Neural cell (in vitro differentiated cells): ENCODE results near the gene RDH11. TPM values are rescaled to one million over a fixed set of nuclear protein-coding genes. Genes with fewer than 3 reads are reported as not detected.

Experiments
- H2AFZ ChIP-seq: fragments of 200-600, 300-800 bp; sonication (generic), shearing (Covaris generic); 2 replicates; pipeline ENCODE4 v1.6.0; 2014; ENCODE audit warnings: low read depth, mild to moderate bottlenecking, antibody characterized with exemption, low read length, moderate library complexity
- H3F3A ChIP-seq: fragments of 200-600 bp; shearing (Covaris generic); 2 replicates; pipeline ENCODE4 v1.6.1; 2016; ENCODE audit warnings: mild to moderate bottlenecking, moderate library complexity, mixed read lengths, antibody characterized with exemption, low read length; ENCODE audit not compliant: insufficient read depth, poor library complexity, severe bottlenecking
- H3K27ac ChIP-seq: fragments of 200-600, 300-800 bp; sonication (generic), shearing (Covaris generic); 2 replicates; pipeline ENCODE4 v1.5.1; 2014; ENCODE audit warnings: mild to moderate bottlenecking, low read length, moderate library complexity
- H3K27me3 ChIP-seq: fragments of 300-800, 200-600 bp; sonication (generic), shearing (Covaris generic); 2 replicates; pipeline ENCODE4 v1.6.0; 2014; ENCODE audit warnings: mild to moderate bottlenecking, low read depth, low read length, moderate library complexity; ENCODE audit not compliant: insufficient read depth
- H3K36me3 ChIP-seq: fragments of 300-800, 200-600 bp; sonication (generic), shearing (Covaris generic); 2 replicates; pipeline ENCODE4 v1.5.1; 2014; ENCODE audit warnings: mild to moderate bottlenecking, antibody characterized with exemption, low read length, moderate library complexity; ENCODE audit not compliant: insufficient read depth
- H3K4me2 ChIP-seq: fragments of 300-800, 200-600 bp; sonication (generic), shearing (Covaris generic); 2 replicates; pipeline ENCODE4 v1.6.0; 2014; ENCODE audit warnings: mild to moderate bottlenecking, low read length
- H3K4me3 ChIP-seq: fragments of 300-800, 200-600 bp; sonication (generic), shearing (Covaris generic); 2 replicates; pipeline ENCODE4 v1.5.1; 2014; ENCODE audit warnings: mild to moderate bottlenecking, low read length, moderate library complexity
- H3K79me2 ChIP-seq: fragments of 200-600 bp; shearing (Covaris generic); replicated peaks from 2 replicates; pipeline ENCODE4 v1.6.0; 2014; ENCODE audit warnings: mild to moderate bottlenecking, low read length, moderate library complexity; ENCODE audit not compliant: insufficient read depth
- H3K9ac ChIP-seq: fragments of 300-800, 200-600 bp; sonication (generic), shearing (Covaris generic); 2 replicates; pipeline ENCODE4 v1.6.1; 2016; ENCODE audit warnings: mild to moderate bottlenecking, low read length, mixed read lengths
- H3K9me2 ChIP-seq: fragments of 200-600 bp; shearing (Covaris generic); 2 replicates; pipeline ENCODE4 v1.6.1; 2016; ENCODE audit warnings: mild to moderate bottlenecking, low read length, mixed read lengths; ENCODE audit not compliant: insufficient read depth
- H3K9me3 ChIP-seq: fragments of 200-600, 300-800 bp; sonication (generic), shearing (Covaris generic); 2 replicates; pipeline ENCODE4 v1.6.1; 2016; ENCODE audit warnings: mild to moderate bottlenecking, mixed run types, low read length, moderate library complexity, mixed read lengths
- H4K20me1 ChIP-seq: fragments of 200-600 bp; shearing (Covaris generic); 2 replicates; pipeline ENCODE4 v1.6.1; 2016; ENCODE audit warnings: mild to moderate bottlenecking, mixed run types; ENCODE audit not compliant: insufficient read depth
- EP300 ChIP-seq: fragments of 450-650 bp; conservative IDR thresholded peaks from 2 replicates; pipeline ENCODE4 v1.6.1; 2014; ENCODE audit warnings: antibody characterized with exemption, mild to moderate bottlenecking, moderate library complexity; ENCODE audit not compliant: poor library complexity, severe bottlenecking
- EZH2 ChIP-seq: fragments of 200-600, 300-800 bp; shearing (Covaris generic), sonication (generic); IDR thresholded peaks from 2 replicates; pipeline ENCODE4 v1.6.1; 2014; ENCODE audit warnings: antibody characterized with exemption, low read length, borderline replicate concordance, mild to moderate bottlenecking; ENCODE audit not compliant: insufficient read depth, poor library complexity, severe bottlenecking
- MXI1 ChIP-seq: fragments of 450-650 bp; conservative IDR thresholded peaks from 2 replicates; pipeline ENCODE4 v1.6.1; 2014; ENCODE audit warnings: antibody characterized with exemption, mild to moderate bottlenecking; ENCODE audit not compliant: poor library complexity, severe bottlenecking
- POLR2AphosphoS5 ChIP-seq: IDR thresholded peaks from 2 replicates; pipeline ENCODE4 v1.6.1; 2012
- RAD21 ChIP-seq: fragments of 450-650 bp; conservative IDR thresholded peaks from 2 replicates; pipeline ENCODE4 v1.6.1; 2014; ENCODE audit warnings: antibody characterized with exemption, mild to moderate bottlenecking, moderate library complexity
- SMC3 ChIP-seq: fragments of 450-650 bp; conservative IDR thresholded peaks from 2 replicates; pipeline ENCODE4 v1.6.1; 2014; ENCODE audit warnings: antibody characterized with exemption, mild to moderate bottlenecking, moderate library complexity; ENCODE audit not compliant: poor library complexity
- TAF1 ChIP-seq: IDR thresholded peaks from 2 replicates; pipeline ENCODE4 v1.6.1; 2012; ENCODE audit warnings: low read depth
- polyA plus RNA-seq: library from polyadenylated mRNA; depleted of rRNA; stranded (reverse); fragments of >200 nt; gene quantifications from 2 replicates; pipeline ENCODE4 v1.2.3, GENCODE V29; 2014
- TF ChIP-seq, protein P1 (sequence below): fragments of 450-650 bp; IDR thresholded peaks from 2 replicates; pipeline ENCODE4 v1.5.1; 2014; ENCODE audit warnings: antibody characterized with exemption, mild to moderate bottlenecking, moderate library complexity; ENCODE audit not compliant: poor library complexity, severe bottlenecking
- TF ChIP-seq, protein P2 (sequence below): IDR thresholded peaks from 2 replicates; pipeline ENCODE4 v1.6.1; 2012; ENCODE audit warnings: borderline replicate concordance

Gene RDH11
- polyA plus RNA-seq, 1 donor from 2014 or later = 190 TPM

DNA sequence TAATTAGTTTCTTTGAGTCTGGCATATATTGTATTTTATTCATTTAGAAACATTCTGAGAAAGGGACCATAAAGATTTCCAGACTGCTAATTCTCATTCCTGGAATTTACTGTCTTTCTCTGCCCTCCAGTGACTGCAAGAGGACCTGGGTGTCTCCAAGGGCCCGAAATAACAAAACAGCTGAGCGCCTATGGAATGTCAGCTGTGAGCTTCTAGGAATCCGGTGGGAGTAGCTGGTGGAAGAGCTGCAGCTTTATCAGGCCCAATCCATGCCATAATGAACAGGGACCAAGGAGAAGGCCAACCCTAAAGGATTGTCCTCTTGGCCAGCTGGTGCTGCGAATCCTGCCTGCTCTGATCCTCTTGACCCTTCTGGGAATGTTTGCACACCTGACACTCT is 38.1 kb upstream of the RDH11 start:
- no peaks in the 10 kb centered on the region for H3K9me2 ChIP-seq

DNA sequence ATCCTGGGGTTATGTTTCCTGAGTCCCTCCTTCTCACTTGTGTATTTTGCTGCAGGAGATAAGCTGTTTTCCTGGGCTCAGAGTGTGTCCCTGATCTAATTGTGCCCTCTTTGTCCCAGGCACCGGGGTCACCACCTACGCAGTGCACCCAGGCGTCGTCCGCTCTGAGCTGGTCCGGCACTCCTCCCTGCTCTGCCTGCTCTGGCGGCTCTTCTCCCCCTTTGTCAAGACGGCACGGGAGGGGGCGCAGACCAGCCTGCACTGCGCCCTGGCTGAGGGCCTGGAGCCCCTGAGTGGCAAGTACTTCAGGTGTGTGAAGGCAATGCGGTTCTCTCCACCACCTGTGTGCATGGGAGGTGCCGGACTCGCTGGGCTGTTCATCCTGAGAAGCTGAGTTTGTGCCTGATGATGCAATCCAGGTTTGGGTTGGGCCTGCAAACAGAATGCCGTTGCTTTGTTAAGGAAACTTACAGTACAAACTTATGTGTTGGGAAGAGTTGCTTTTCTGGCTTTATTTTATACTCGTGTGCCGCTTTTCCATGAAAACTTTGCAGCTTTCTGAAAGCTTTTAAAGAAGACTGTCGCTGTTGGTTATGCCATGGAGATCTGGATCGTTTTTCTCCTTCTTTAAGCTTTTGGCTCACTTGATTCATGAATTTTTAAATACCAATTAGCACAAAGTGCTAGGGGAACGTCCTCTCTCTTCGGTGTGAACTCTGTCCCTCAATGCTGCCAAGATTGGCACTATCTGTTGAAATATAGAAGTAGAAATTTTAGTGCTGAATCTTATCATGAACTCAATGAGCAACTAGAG is 33.7 kb upstream of the RDH11 start:
- Histone ChIP-seq H3K9me3 (no peaks in the 10 kb centered on the region), H3K36me3 (no peaks in the 10 kb centered on the region), H3K27ac (no peak overlapping the region), H3F3A (no peaks in the 10 kb centered on the region), H3K27me3 (no peaks in the 10 kb centered on the region), H3K9ac (no peak overlapping the region), H2AFZ (no peak overlapping the region), H3K79me2 (no peaks in the 10 kb centered on the region), H3K4me2 (no peak overlapping the region), H3K4me3 (no peak overlapping the region), H4K20me1 (no peaks in the 10 kb centered on the region), H3K9me2 (no peaks in the 10 kb centered on the region)
- TF ChIP-seq EP300 (no peak), TAF1 (no peak), MXI1 (no peak), EZH2 (no peak), RAD21 (no peak), POLR2AphosphoS5 (no peak), SMC3 (no peak)
- TF ChIP-seq, protein P1, sequence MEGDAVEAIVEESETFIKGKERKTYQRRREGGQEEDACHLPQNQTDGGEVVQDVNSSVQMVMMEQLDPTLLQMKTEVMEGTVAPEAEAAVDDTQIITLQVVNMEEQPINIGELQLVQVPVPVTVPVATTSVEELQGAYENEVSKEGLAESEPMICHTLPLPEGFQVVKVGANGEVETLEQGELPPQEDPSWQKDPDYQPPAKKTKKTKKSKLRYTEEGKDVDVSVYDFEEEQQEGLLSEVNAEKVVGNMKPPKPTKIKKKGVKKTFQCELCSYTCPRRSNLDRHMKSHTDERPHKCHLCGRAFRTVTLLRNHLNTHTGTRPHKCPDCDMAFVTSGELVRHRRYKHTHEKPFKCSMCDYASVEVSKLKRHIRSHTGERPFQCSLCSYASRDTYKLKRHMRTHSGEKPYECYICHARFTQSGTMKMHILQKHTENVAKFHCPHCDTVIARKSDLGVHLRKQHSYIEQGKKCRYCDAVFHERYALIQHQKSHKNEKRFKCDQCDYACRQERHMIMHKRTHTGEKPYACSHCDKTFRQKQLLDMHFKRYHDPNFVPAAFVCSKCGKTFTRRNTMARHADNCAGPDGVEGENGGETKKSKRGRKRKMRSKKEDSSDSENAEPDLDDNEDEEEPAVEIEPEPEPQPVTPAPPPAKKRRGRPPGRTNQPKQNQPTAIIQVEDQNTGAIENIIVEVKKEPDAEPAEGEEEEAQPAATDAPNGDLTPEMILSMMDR = no peak

More for the DNA sequence above, 38.1 kb upstream of the RDH11 start:
- TF ChIP-seq POLR2AphosphoS5 = no peak
- TF ChIP-seq TAF1 = no peak
- no peak for TF ChIP-seq MXI1
- TF ChIP-seq, protein P2, sequence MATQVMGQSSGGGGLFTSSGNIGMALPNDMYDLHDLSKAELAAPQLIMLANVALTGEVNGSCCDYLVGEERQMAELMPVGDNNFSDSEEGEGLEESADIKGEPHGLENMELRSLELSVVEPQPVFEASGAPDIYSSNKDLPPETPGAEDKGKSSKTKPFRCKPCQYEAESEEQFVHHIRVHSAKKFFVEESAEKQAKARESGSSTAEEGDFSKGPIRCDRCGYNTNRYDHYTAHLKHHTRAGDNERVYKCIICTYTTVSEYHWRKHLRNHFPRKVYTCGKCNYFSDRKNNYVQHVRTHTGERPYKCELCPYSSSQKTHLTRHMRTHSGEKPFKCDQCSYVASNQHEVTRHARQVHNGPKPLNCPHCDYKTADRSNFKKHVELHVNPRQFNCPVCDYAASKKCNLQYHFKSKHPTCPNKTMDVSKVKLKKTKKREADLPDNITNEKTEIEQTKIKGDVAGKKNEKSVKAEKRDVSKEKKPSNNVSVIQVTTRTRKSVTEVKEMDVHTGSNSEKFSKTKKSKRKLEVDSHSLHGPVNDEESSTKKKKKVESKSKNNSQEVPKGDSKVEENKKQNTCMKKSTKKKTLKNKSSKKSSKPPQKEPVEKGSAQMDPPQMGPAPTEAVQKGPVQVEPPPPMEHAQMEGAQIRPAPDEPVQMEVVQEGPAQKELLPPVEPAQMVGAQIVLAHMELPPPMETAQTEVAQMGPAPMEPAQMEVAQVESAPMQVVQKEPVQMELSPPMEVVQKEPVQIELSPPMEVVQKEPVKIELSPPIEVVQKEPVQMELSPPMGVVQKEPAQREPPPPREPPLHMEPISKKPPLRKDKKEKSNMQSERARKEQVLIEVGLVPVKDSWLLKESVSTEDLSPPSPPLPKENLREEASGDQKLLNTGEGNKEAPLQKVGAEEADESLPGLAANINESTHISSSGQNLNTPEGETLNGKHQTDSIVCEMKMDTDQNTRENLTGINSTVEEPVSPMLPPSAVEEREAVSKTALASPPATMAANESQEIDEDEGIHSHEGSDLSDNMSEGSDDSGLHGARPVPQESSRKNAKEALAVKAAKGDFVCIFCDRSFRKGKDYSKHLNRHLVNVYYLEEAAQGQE = no peak
- TF ChIP-seq, protein P1 = no peak
- no peak for TF ChIP-seq SMC3
- TF ChIP-seq EZH2 = no peak
- TF ChIP-seq RAD21 = no peak
- TF ChIP-seq EP300 = no peak
- H3K9ac ChIP-seq = no peak overlapping the region
- no peaks in the 10 kb centered on the region for H3K9me3 ChIP-seq
- H3K4me2 ChIP-seq = no peak overlapping the region
- no peaks in the 10 kb centered on the region for H4K20me1 ChIP-seq
- no peaks in the 10 kb centered on the region for H3K79me2 ChIP-seq
- H3K27me3 ChIP-seq = no peaks in the 10 kb centered on the region
- no peaks in the 10 kb centered on the region for H3F3A ChIP-seq
- no peaks in the 10 kb centered on the region for H3K36me3 ChIP-seq
- no peak overlapping the region for H3K27ac ChIP-seq
- H2AFZ ChIP-seq = no peak overlapping the region
- H3K4me3 ChIP-seq = no peak overlapping the region
